Measurements from ENCODE around the gene SDK2. TPM values are rescaled to one million over a fixed set of nuclear protein-coding genes. Genes with fewer than 3 reads are reported as not detected.
A peak's percentile ranks its signal among the peaks of the same experiment; 100 is the strongest.

Gene SDK2
- not detected for polyA plus RNA-seq (2012; ENCODE audit: low read depth, missing spikeins)

GRCh38 chr17:73644145-73645049 lies at the start of gene SDK2:
SDK2 (minus strand) TSS chr17:73644445; CDS start chr17:73644088, 357 bp downstream.
- TF ChIP-seq PAX5 (IDR thresholded peaks at IDR 0.05; ENCODE audit: insufficient read depth, low read length, severe bottlenecking) (no peak), POU2F2 (IDR thresholded peaks at IDR 0.05; ENCODE audit: low read depth, low read length) (no peak), POLR2AphosphoS5 (IDR thresholded peaks at IDR 0.05; ENCODE audit: low read depth, low read length) (no peak), TAF1 (IDR thresholded peaks at IDR 0.05; ENCODE audit: low read depth, low read length) (no peak), POLR2A (IDR thresholded peaks at IDR 0.05; ENCODE audit: low read depth, low read length) (no peak)
- peak; percentile 32 for DNase-seq (ENCODE audit: insufficient read length, low spot score)
- no peak for FAIRE-seq

- TF ChIP-seq TAF1 (IDR thresholded peaks at IDR 0.05; ENCODE audit: low read depth, low read length) (no peak), POLR2A (IDR thresholded peaks at IDR 0.05; ENCODE audit: low read depth, low read length) (no peak), POLR2AphosphoS5 (IDR thresholded peaks at IDR 0.05; ENCODE audit: low read depth, low read length) (no peak), PAX5 (IDR thresholded peaks at IDR 0.05; ENCODE audit: insufficient read depth, low read length, severe bottlenecking) (no peak), POU2F2 (IDR thresholded peaks at IDR 0.05; ENCODE audit: low read depth, low read length) (no peak)
- DNase-seq (ENCODE audit: insufficient read length, low spot score) (no peak), FAIRE-seq (no peak)
Measured at GRCh38 chr17:73693071-73693470, 48.8 kb upstream of the SDK2 start.

- no peak for FAIRE-seq
- DNase-seq (ENCODE audit: insufficient read length, low spot score): no peak
- TF ChIP-seq SPI1 (IDR thresholded peaks at IDR 0.05; ENCODE audit: low read depth, low read length) (no peak), TAF1 (IDR thresholded peaks at IDR 0.05; ENCODE audit: low read depth, low read length) (no peak), POLR2A (IDR thresholded peaks at IDR 0.05; ENCODE audit: low read depth, low read length) (no peak), PAX5 (IDR thresholded peaks at IDR 0.05; ENCODE audit: insufficient read depth, low read length, severe bottlenecking) (no peak), POU2F2 (IDR thresholded peaks at IDR 0.05; ENCODE audit: low read depth, low read length) (no peak), POLR2AphosphoS5 (IDR thresholded peaks at IDR 0.05; ENCODE audit: low read depth, low read length) (no peak)
Measured at GRCh38 chr17:73691321-73691766, 47.1 kb upstream of the SDK2 start.

- no peak for DNase-seq (ENCODE audit: insufficient read length, low spot score)
- TF ChIP-seq SPI1 (IDR thresholded peaks at IDR 0.05; ENCODE audit: low read depth, low read length): no peak
- no peak for TF ChIP-seq POU2F2 (IDR thresholded peaks at IDR 0.05; ENCODE audit: low read depth, low read length)
- TF ChIP-seq TAF1 (IDR thresholded peaks at IDR 0.05; ENCODE audit: low read depth, low read length): no peak
- TF ChIP-seq PAX5 (IDR thresholded peaks at IDR 0.05; ENCODE audit: insufficient read depth, low read length, severe bottlenecking): no peak
- no peak for TF ChIP-seq POLR2AphosphoS5 (IDR thresholded peaks at IDR 0.05; ENCODE audit: low read depth, low read length)
- TF ChIP-seq POLR2A (IDR thresholded peaks at IDR 0.05; ENCODE audit: low read depth, low read length): no peak
- no peak for FAIRE-seq
Measured at GRCh38 chr17:73690676-73691075, 46.4 kb upstream of the SDK2 start.

- no peak for TF ChIP-seq SPI1 (IDR thresholded peaks at IDR 0.05; ENCODE audit: low read depth, low read length)
- TF ChIP-seq PAX5 (IDR thresholded peaks at IDR 0.05; ENCODE audit: insufficient read depth, low read length, severe bottlenecking): no peak
- no peak for TF ChIP-seq POLR2AphosphoS5 (IDR thresholded peaks at IDR 0.05; ENCODE audit: low read depth, low read length)
- no peak for TF ChIP-seq POU2F2 (IDR thresholded peaks at IDR 0.05; ENCODE audit: low read depth, low read length)
- TF ChIP-seq POLR2A (IDR thresholded peaks at IDR 0.05; ENCODE audit: low read depth, low read length): no peak
- TF ChIP-seq TAF1 (IDR thresholded peaks at IDR 0.05; ENCODE audit: low read depth, low read length): no peak
- FAIRE-seq (no peak), DNase-seq (ENCODE audit: insufficient read length, low spot score) (no peak)
Measured at GRCh38 chr17:73689596-73690275, 45.5 kb upstream of the SDK2 start.

GRCh38 chr17:73686961-73687360 lies 42.7 kb upstream of the SDK2 start:
- DNase-seq (ENCODE audit: insufficient read length, low spot score): no peak
- no peak for FAIRE-seq
- TF ChIP-seq POLR2A (IDR thresholded peaks at IDR 0.05; ENCODE audit: low read depth, low read length): no peak
- no peak for TF ChIP-seq POU2F2 (IDR thresholded peaks at IDR 0.05; ENCODE audit: low read depth, low read length)
- TF ChIP-seq POLR2AphosphoS5 (IDR thresholded peaks at IDR 0.05; ENCODE audit: low read depth, low read length): no peak
- no peak for TF ChIP-seq TAF1 (IDR thresholded peaks at IDR 0.05; ENCODE audit: low read depth, low read length)
- no peak for TF ChIP-seq PAX5 (IDR thresholded peaks at IDR 0.05; ENCODE audit: insufficient read depth, low read length, severe bottlenecking)
- no peak for TF ChIP-seq SPI1 (IDR thresholded peaks at IDR 0.05; ENCODE audit: low read depth, low read length)

GRCh38 chr17:73686126-73686525 lies 41.9 kb upstream of the SDK2 start:
- DNase-seq (ENCODE audit: insufficient read length, low spot score) (no peak), FAIRE-seq (no peak)
- no peak for TF ChIP-seq SPI1 (IDR thresholded peaks at IDR 0.05; ENCODE audit: low read depth, low read length)
- no peak for TF ChIP-seq PAX5 (IDR thresholded peaks at IDR 0.05; ENCODE audit: insufficient read depth, low read length, severe bottlenecking)
- TF ChIP-seq POU2F2 (IDR thresholded peaks at IDR 0.05; ENCODE audit: low read depth, low read length): no peak
- no peak for TF ChIP-seq TAF1 (IDR thresholded peaks at IDR 0.05; ENCODE audit: low read depth, low read length)
- no peak for TF ChIP-seq POLR2AphosphoS5 (IDR thresholded peaks at IDR 0.05; ENCODE audit: low read depth, low read length)
- no peak for TF ChIP-seq POLR2A (IDR thresholded peaks at IDR 0.05; ENCODE audit: low read depth, low read length)

- FAIRE-seq (no peak), DNase-seq (ENCODE audit: insufficient read length, low spot score) (no peak)
- TF ChIP-seq POU2F2 (IDR thresholded peaks at IDR 0.05; ENCODE audit: low read depth, low read length) (no peak), TAF1 (IDR thresholded peaks at IDR 0.05; ENCODE audit: low read depth, low read length) (no peak), POLR2A (IDR thresholded peaks at IDR 0.05; ENCODE audit: low read depth, low read length) (no peak), SPI1 (IDR thresholded peaks at IDR 0.05; ENCODE audit: low read depth, low read length) (no peak), PAX5 (IDR thresholded peaks at IDR 0.05; ENCODE audit: insufficient read depth, low read length, severe bottlenecking) (no peak), POLR2AphosphoS5 (IDR thresholded peaks at IDR 0.05; ENCODE audit: low read depth, low read length) (no peak)
Measured at GRCh38 chr17:73684183-73684582, 39.9 kb upstream of the SDK2 start.

- FAIRE-seq: no peak
- TF ChIP-seq PAX5 (IDR thresholded peaks at IDR 0.05; ENCODE audit: insufficient read depth, low read length, severe bottlenecking): no peak
- no peak for TF ChIP-seq POLR2A (IDR thresholded peaks at IDR 0.05; ENCODE audit: low read depth, low read length)
- TF ChIP-seq POLR2AphosphoS5 (IDR thresholded peaks at IDR 0.05; ENCODE audit: low read depth, low read length): no peak
- no peak for TF ChIP-seq TAF1 (IDR thresholded peaks at IDR 0.05; ENCODE audit: low read depth, low read length)
- no peak for TF ChIP-seq SPI1 (IDR thresholded peaks at IDR 0.05; ENCODE audit: low read depth, low read length)
- TF ChIP-seq POU2F2 (IDR thresholded peaks at IDR 0.05; ENCODE audit: low read depth, low read length): no peak
Measured at GRCh38 chr17:73683771-73684170, 39.5 kb upstream of the SDK2 start.

More at GRCh38 chr17:73683771-73684170, 39.5 kb upstream of the SDK2 start:
- DNase-seq (ENCODE audit: insufficient read length, low spot score): no peak
